ENCODE data around the gene PODXL2. TPM values are rescaled to one million over a fixed set of nuclear protein-coding genes. Genes with fewer than 3 reads are reported as not detected.
"Not testable (repeated sequence)": the region's sequence is repeated elsewhere in the genome, so short reads cannot be mapped to it uniquely, and the experiment has no call there.

PODXL2 gene
- total RNA-seq, 4 donors from 2014 or later = 1.5 to 13.5 TPM; not detected in 2

DNA sequence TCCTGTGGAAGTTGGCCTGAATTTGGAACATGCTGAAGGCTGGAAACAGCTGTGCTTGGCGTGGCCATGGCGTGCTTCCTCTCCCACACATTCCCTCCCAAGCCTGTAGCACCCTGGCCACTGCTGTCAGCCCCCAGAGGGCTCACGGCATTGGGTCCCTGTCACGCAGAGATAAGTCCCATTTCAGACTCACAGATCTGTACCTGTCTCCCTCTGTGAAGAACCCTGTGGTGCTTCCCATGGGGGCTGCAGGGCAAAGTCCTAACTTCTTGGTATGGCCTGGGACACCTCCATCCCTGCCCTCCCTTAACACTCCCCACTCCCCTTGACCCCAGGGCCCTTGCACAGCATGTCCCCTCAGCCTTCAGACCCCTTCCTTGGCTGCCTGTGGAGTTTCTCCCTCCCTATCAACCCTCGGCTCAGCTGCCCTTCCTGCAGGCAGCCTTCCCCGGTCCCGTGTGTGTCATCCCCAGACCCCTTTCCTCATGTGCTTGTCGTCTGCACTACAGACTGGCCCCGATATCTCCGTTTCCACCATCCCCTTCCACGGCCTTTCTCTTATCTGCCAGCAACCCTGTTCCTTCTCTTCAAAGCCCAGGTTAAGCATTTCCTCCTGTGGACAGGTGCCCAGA lies 72.4 kb downstream of the PODXL2 start:
- no peaks in the 10 kb centered on the region for H3K9me3 ChIP-seq
- H3K4me3 ChIP-seq = no peak overlapping the region
- H3K27ac ChIP-seq = peak overlapping the region in 1 of 2 donors; percentile 39
- no peak for DNase-seq
- intact Hi-C loops (cut with DNase I; ENCODE audit: low total_unique reads) = no loop called here
- no peaks in the 10 kb centered on the region for H3K27me3 ChIP-seq
- peaks cover 0 to 10% of the 10 kb centered on the region in 2 donors for H3K4me1 ChIP-seq
- TF ChIP-seq POLR2A (IDR thresholded peaks at IDR 0.05) = no peak
- TF ChIP-seq, protein P1, sequence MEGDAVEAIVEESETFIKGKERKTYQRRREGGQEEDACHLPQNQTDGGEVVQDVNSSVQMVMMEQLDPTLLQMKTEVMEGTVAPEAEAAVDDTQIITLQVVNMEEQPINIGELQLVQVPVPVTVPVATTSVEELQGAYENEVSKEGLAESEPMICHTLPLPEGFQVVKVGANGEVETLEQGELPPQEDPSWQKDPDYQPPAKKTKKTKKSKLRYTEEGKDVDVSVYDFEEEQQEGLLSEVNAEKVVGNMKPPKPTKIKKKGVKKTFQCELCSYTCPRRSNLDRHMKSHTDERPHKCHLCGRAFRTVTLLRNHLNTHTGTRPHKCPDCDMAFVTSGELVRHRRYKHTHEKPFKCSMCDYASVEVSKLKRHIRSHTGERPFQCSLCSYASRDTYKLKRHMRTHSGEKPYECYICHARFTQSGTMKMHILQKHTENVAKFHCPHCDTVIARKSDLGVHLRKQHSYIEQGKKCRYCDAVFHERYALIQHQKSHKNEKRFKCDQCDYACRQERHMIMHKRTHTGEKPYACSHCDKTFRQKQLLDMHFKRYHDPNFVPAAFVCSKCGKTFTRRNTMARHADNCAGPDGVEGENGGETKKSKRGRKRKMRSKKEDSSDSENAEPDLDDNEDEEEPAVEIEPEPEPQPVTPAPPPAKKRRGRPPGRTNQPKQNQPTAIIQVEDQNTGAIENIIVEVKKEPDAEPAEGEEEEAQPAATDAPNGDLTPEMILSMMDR (IDR thresholded peaks at IDR 0.05) = no peak
- H3K36me3 ChIP-seq = no peaks in the 10 kb centered on the region

GRCh38 chr3:127702151-127702578 lies 73.2 kb downstream of the PODXL2 start:
- no peak for TF ChIP-seq POLR2A (IDR thresholded peaks at IDR 0.05)
- TF ChIP-seq, protein P1 (IDR thresholded peaks at IDR 0.05) = no peak
- Histone ChIP-seq H3K9me3 (no peaks in the 10 kb centered on the region), H3K4me3 (no peak overlapping the region), H3K4me1 (peaks cover 0 to 6% of the 10 kb centered on the region in 2 donors), H3K27me3 (no peaks in the 10 kb centered on the region), H3K27ac (no peak overlapping the region), H3K36me3 (no peaks in the 10 kb centered on the region)
- intact Hi-C loops (cut with DNase I; ENCODE audit: low total_unique reads) = no loop called here
- DNase-seq = peak in 1 of 2 donors; percentile 19

- H3K36me3 ChIP-seq; H3K27me3 ChIP-seq; DNase-seq; H3K4me1 ChIP-seq; intact Hi-C loops (cut with DNase I; ENCODE audit: low total_unique reads); H3K9me3 ChIP-seq; H3K4me3 ChIP-seq; H3K27ac ChIP-seq: not testable (repeated sequence)
Measured at GRCh38 chr3:127704840-127705239, 75.9 kb downstream of the PODXL2 start.

GRCh38 chr3:127706312-127706711 lies 77.3 kb downstream of the PODXL2 start:
- DNase-seq = no peak

DNA sequence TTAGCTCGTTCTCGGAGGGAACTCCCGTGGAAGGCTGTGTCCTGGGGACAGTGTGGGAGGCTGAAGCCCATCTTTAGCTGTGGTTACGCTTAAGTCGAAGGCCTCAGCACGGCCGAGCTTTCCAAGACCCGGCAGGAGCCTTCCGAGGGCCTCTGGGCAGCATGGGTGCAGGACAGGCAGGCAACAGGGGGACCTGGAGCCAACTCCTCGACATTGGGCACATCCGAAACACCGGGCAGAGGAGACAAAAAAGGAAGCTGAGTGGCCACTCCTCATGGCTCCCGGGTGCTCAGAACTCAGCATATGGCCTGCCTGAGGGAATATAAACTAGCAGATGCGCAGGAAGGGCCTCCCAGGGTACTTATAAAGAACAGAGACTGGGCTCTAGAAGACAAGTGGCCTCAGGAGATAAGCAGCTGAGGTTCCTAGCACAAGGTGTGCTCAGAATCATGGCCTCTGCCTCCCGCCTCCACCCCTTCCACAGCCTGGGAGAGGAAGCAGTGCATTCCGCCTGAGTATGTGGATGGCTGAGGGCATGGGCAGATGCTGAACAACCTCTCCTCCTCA lies 77.9 kb downstream of the PODXL2 start:
- peak in 1 of 2 donors; percentile 6 for DNase-seq
- Histone ChIP-seq H3K4me1 (no peaks in the 10 kb centered on the region), H3K27me3 (no peaks in the 10 kb centered on the region)

More at GRCh38 chr3:127706312-127706711, 77.3 kb downstream of the PODXL2 start:
- peak overlapping the region; percentile 10 to 44 for H3K27ac ChIP-seq
- H3K27me3 ChIP-seq = no peaks in the 10 kb centered on the region
- H3K9me3 ChIP-seq = no peaks in the 10 kb centered on the region
- intact Hi-C loops (cut with DNase I; ENCODE audit: low total_unique reads) = no loop called here
- no peaks in the 10 kb centered on the region for H3K4me1 ChIP-seq
- no peak overlapping the region for H3K4me3 ChIP-seq
- TF ChIP-seq, protein P1 (IDR thresholded peaks at IDR 0.05) = no peak
- TF ChIP-seq POLR2A (IDR thresholded peaks at IDR 0.05) = no peak
- H3K36me3 ChIP-seq = no peaks in the 10 kb centered on the region

More for the DNA sequence above, 77.9 kb downstream of the PODXL2 start:
- Histone ChIP-seq H3K36me3 (no peaks in the 10 kb centered on the region), H3K4me3 (no peak overlapping the region), H3K9me3 (no peaks in the 10 kb centered on the region), H3K27ac (peak overlapping the region; percentile 44 to 53)
- intact Hi-C loops (cut with DNase I; ENCODE audit: low total_unique reads) = no loop called here
- TF ChIP-seq POLR2A (IDR thresholded peaks at IDR 0.05) = no peak
- TF ChIP-seq, protein P1 (IDR thresholded peaks at IDR 0.05) = no peak

Measured in uterus (tissue), 4 donors.